ENCODE data around the gene PSMG1.
A peak's percentile ranks its signal among the peaks of the same experiment; 100 is the strongest.
"Not testable (repeated sequence)": the region's sequence is repeated elsewhere in the genome, so short reads cannot be mapped to it uniquely, and the experiment has no call there.

Gene PSMG1, protein sequence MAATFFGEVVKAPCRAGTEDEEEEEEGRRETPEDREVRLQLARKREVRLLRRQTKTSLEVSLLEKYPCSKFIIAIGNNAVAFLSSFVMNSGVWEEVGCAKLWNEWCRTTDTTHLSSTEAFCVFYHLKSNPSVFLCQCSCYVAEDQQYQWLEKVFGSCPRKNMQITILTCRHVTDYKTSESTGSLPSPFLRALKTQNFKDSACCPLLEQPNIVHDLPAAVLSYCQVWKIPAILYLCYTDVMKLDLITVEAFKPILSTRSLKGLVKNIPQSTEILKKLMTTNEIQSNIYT

GRCh38 chr21:39183272-39184049 lies at the start of gene PSMG1:
Gene PSMG1 (minus strand): TSS chr21:39183451. CDS start chr21:39183385, 66 bp downstream.
- H3K27ac Mint-ChIP-seq (ENCODE audit: low read depth) = peak within 1 kb of the TSS; percentile 98
- no peaks in the 10 kb centered on the region for H3K9me3 Mint-ChIP-seq
- peaks cover 40% of the 10 kb centered on the region for H3K4me1 Mint-ChIP-seq

DNA sequence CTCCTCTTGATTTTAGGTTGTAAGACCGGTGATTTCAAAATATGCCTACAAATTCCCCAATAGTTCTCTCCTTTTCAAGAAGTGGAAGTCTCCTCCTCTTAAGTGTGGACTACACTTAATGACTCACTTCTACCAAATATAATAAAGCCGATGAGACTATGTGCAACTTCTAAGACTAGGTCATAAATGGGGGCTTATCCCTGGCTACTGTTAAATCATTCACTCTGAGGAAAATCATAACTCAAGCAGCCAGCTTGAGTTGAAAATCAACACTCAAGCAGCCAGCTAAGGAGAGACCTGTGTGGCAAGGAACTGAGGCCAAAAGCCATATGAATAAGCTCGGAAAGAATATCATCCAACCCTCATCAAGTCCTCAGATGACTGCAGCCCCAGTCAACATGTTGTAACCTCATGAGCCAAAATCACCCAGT lies 49.6 kb upstream of the PSMG1 start:
- H3K27me3 Mint-ChIP-seq = no peaks in the 10 kb centered on the region
- no peak for DNase-seq (ENCODE audit: low spot score in 2 of 2)

More at GRCh38 chr21:39183272-39184049, at the start of gene PSMG1:
- H3K4me3 Mint-ChIP-seq = peak within 1 kb of the TSS; percentile 97
- peaks cover 23% of the 10 kb centered on the region for H3K36me3 Mint-ChIP-seq (ENCODE audit: insufficient read depth)
- H3K27me3 Mint-ChIP-seq = no peaks in the 10 kb centered on the region
- ATAC-seq (replicated peaks; ENCODE audit: extremely low read depth, poor library complexity, severe bottlenecking) (peak; percentile 90), DNase-seq (ENCODE audit: low spot score in 2 of 2) (peak; percentile 88 to 92)

DNA sequence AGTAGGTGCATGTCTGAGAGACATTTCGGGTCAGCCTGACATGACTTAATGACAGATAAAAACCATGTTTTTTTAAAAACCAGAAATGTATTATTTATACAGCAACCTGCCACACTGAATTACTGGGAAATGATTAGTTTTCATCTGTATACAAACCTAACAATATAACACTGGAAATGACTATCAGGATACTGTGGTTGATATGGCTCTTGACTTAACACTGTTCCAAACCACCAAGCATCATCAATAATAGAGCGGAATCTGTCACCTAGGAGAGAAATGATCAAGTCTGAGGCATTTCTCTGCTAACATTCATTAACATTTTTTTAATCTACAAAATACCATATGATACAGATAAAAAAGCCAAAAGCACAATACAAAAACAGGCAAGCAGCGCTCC lies 41.7 kb upstream of the PSMG1 start:
- peak overlapping the region; percentile 26 for H3K27ac Mint-ChIP-seq (ENCODE audit: low read depth)
- DNase-seq (ENCODE audit: low spot score in 2 of 2) (no peak), ATAC-seq (replicated peaks; ENCODE audit: extremely low read depth, poor library complexity, severe bottlenecking) (no peak)
- H3K27me3 Mint-ChIP-seq = no peaks in the 10 kb centered on the region
- H3K9me3 Mint-ChIP-seq = no peaks in the 10 kb centered on the region
- no peak overlapping the region for H3K4me3 Mint-ChIP-seq
- peaks cover 43% of the 10 kb centered on the region for H3K36me3 Mint-ChIP-seq (ENCODE audit: insufficient read depth)
- H3K4me1 Mint-ChIP-seq = peaks cover 8% of the 10 kb centered on the region

More for the DNA sequence above, 49.6 kb upstream of the PSMG1 start:
- Mint-ChIP-seq H3K27ac (ENCODE audit: low read depth) (peak overlapping the region; percentile 16), H3K36me3 (ENCODE audit: insufficient read depth) (peaks cover 50% of the 10 kb centered on the region), H3K4me1 (peaks cover 15% of the 10 kb centered on the region), H3K4me3 (no peak overlapping the region), H3K9me3 (no peaks in the 10 kb centered on the region)
- no peak for ATAC-seq (replicated peaks; ENCODE audit: extremely low read depth, poor library complexity, severe bottlenecking)

GRCh38 chr21:39221997-39222486 lies 38.8 kb upstream of the PSMG1 start:
- DNase-seq (ENCODE audit: low spot score in 2 of 2) (no peak), ATAC-seq (replicated peaks; ENCODE audit: extremely low read depth, poor library complexity, severe bottlenecking) (no peak)
- Mint-ChIP-seq H3K4me3 (no peak overlapping the region), H3K36me3 (ENCODE audit: insufficient read depth) (peaks cover 34% of the 10 kb centered on the region), H3K27ac (ENCODE audit: low read depth) (no peak overlapping the region), H3K27me3 (no peaks in the 10 kb centered on the region), H3K4me1 (peaks cover 12% of the 10 kb centered on the region), H3K9me3 (no peaks in the 10 kb centered on the region)

- no peaks in the 10 kb centered on the region for H3K27me3 Mint-ChIP-seq
- peaks cover 35% of the 10 kb centered on the region for H3K36me3 Mint-ChIP-seq (ENCODE audit: insufficient read depth)
- DNase-seq (ENCODE audit: low spot score in 2 of 2) = no peak
Measured at GRCh38 chr21:39221282-39221996, 38.2 kb upstream of the PSMG1 start.

GRCh38 chr21:39220875-39221274 lies 37.6 kb upstream of the PSMG1 start:
- not testable (repeated sequence) for H3K27ac Mint-ChIP-seq (ENCODE audit: low read depth); H3K9me3 Mint-ChIP-seq; H3K27me3 Mint-ChIP-seq; H3K4me3 Mint-ChIP-seq; ATAC-seq (replicated peaks; ENCODE audit: extremely low read depth, poor library complexity, severe bottlenecking); DNase-seq (ENCODE audit: low spot score in 2 of 2)
- peaks cover 12% of the 10 kb centered on the region for H3K4me1 Mint-ChIP-seq
- peaks cover 35% of the 10 kb centered on the region for H3K36me3 Mint-ChIP-seq (ENCODE audit: insufficient read depth)

More at GRCh38 chr21:39221282-39221996, 38.2 kb upstream of the PSMG1 start:
- Mint-ChIP-seq H3K27ac (ENCODE audit: low read depth) (no peak overlapping the region), H3K9me3 (no peaks in the 10 kb centered on the region), H3K4me3 (no peak overlapping the region), H3K4me1 (peaks cover 12% of the 10 kb centered on the region)
- no peak for ATAC-seq (replicated peaks; ENCODE audit: extremely low read depth, poor library complexity, severe bottlenecking)

GRCh38 chr21:39220150-39220549 lies 36.9 kb upstream of the PSMG1 start:
- no peak for ATAC-seq (replicated peaks; ENCODE audit: extremely low read depth, poor library complexity, severe bottlenecking)
- Mint-ChIP-seq H3K9me3 (no peaks in the 10 kb centered on the region), H3K4me3 (no peak overlapping the region), H3K27me3 (no peaks in the 10 kb centered on the region), H3K4me1 (peaks cover 10% of the 10 kb centered on the region), H3K36me3 (ENCODE audit: insufficient read depth) (peaks cover 40% of the 10 kb centered on the region), H3K27ac (ENCODE audit: low read depth) (no peak overlapping the region)
- DNase-seq (ENCODE audit: low spot score in 2 of 2) = no peak

- H3K36me3 Mint-ChIP-seq (ENCODE audit: insufficient read depth) = peaks cover 49% of the 10 kb centered on the region
- no peak for DNase-seq (ENCODE audit: low spot score in 2 of 2)
- peaks cover 4% of the 10 kb centered on the region for H3K4me1 Mint-ChIP-seq
- H3K4me3 Mint-ChIP-seq = no peak overlapping the region
- no peaks in the 10 kb centered on the region for H3K9me3 Mint-ChIP-seq
- ATAC-seq (replicated peaks; ENCODE audit: extremely low read depth, poor library complexity, severe bottlenecking) = no peak
- H3K27me3 Mint-ChIP-seq = no peaks in the 10 kb centered on the region
- no peak overlapping the region for H3K27ac Mint-ChIP-seq (ENCODE audit: low read depth)
Measured at GRCh38 chr21:39218082-39218409, 34.8 kb upstream of the PSMG1 start.

- Mint-ChIP-seq H3K27me3 (no peaks in the 10 kb centered on the region), H3K27ac (ENCODE audit: low read depth) (no peak overlapping the region), H3K4me1 (peaks cover 5% of the 10 kb centered on the region), H3K36me3 (ENCODE audit: insufficient read depth) (peaks cover 46% of the 10 kb centered on the region), H3K4me3 (no peak overlapping the region), H3K9me3 (no peaks in the 10 kb centered on the region)
- DNase-seq (ENCODE audit: low spot score in 2 of 2) (no peak), ATAC-seq (replicated peaks; ENCODE audit: extremely low read depth, poor library complexity, severe bottlenecking) (no peak)
Measured at GRCh38 chr21:39217356-39218081, 34.3 kb upstream of the PSMG1 start.

DNA sequence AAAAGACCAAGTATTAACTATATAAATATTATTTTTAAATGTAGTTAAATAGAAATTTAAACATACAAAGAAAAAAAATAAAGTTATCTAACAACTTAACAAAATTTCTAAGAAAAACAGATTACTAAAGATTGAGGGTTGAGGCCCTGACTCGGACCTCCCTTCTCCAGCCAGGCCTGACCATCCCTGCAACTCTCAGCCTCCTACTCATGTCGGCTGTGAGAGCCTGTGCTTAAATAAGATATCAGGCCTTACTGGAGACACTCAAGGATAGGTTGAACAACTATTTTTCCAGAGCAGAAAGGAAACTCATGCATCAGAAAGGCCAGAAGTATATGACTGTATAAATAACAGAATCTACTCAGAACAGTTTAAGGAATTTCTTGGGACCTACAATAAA lies 33.0 kb upstream of the PSMG1 start:
- H3K4me3 Mint-ChIP-seq = no peak overlapping the region
- ATAC-seq (replicated peaks; ENCODE audit: extremely low read depth, poor library complexity, severe bottlenecking) (no peak), DNase-seq (ENCODE audit: low spot score in 2 of 2) (no peak)
- H3K27ac Mint-ChIP-seq (ENCODE audit: low read depth) = no peak overlapping the region
- no peaks in the 10 kb centered on the region for H3K27me3 Mint-ChIP-seq
- H3K36me3 Mint-ChIP-seq (ENCODE audit: insufficient read depth) = peaks cover 41% of the 10 kb centered on the region
- no peaks in the 10 kb centered on the region for H3K9me3 Mint-ChIP-seq
- peaks cover 11% of the 10 kb centered on the region for H3K4me1 Mint-ChIP-seq

- no peak for DNase-seq (ENCODE audit: low spot score in 2 of 2)
- no peak overlapping the region for H3K4me3 Mint-ChIP-seq
- peaks cover 42% of the 10 kb centered on the region for H3K36me3 Mint-ChIP-seq (ENCODE audit: insufficient read depth)
- H3K9me3 Mint-ChIP-seq = no peaks in the 10 kb centered on the region
- H3K27ac Mint-ChIP-seq (ENCODE audit: low read depth) = no peak overlapping the region
- H3K4me1 Mint-ChIP-seq = peaks cover 21% of the 10 kb centered on the region
- no peaks in the 10 kb centered on the region for H3K27me3 Mint-ChIP-seq
- no peak for ATAC-seq (replicated peaks; ENCODE audit: extremely low read depth, poor library complexity, severe bottlenecking)
Measured at GRCh38 chr21:39215078-39215477, 31.8 kb upstream of the PSMG1 start.

DNA sequence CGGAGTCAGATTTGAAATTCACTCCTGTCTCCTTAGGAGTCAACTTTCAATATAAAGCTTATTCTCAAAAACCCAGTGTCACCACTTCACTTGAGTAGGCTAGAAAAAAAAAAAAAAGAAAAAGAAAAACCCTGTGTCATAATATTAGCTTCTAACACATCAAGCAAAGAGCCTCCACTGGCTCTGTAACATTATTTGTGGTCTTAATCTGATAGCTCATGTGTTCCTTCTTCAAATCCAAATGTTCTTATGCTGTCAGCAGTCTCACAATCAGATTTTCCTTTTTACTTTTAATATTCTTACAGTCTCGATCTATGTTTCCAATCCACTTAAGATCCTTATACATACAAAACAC lies 26.1 kb upstream of the PSMG1 start:
- Mint-ChIP-seq H3K27me3 (no peaks in the 10 kb centered on the region), H3K27ac (ENCODE audit: low read depth) (peak overlapping the region; percentile 83), H3K9me3 (no peaks in the 10 kb centered on the region), H3K36me3 (ENCODE audit: insufficient read depth) (peaks cover 48% of the 10 kb centered on the region), H3K4me1 (peaks cover 28% of the 10 kb centered on the region), H3K4me3 (no peak overlapping the region)
- DNase-seq (ENCODE audit: low spot score in 2 of 2) (no peak), ATAC-seq (replicated peaks; ENCODE audit: extremely low read depth, poor library complexity, severe bottlenecking) (no peak)
